HG03460 (cell line): ENCODE measurements around the gene SH3GL1.

Source experiments
- ATAC-seq: cut with Tn5 transposase; IDR thresholded peaks from one replicate; pipeline ENCODE4 v1.9.1; 2021; ENCODE audit not compliant: unreplicated experiment

Gene SH3GL1

DNA sequence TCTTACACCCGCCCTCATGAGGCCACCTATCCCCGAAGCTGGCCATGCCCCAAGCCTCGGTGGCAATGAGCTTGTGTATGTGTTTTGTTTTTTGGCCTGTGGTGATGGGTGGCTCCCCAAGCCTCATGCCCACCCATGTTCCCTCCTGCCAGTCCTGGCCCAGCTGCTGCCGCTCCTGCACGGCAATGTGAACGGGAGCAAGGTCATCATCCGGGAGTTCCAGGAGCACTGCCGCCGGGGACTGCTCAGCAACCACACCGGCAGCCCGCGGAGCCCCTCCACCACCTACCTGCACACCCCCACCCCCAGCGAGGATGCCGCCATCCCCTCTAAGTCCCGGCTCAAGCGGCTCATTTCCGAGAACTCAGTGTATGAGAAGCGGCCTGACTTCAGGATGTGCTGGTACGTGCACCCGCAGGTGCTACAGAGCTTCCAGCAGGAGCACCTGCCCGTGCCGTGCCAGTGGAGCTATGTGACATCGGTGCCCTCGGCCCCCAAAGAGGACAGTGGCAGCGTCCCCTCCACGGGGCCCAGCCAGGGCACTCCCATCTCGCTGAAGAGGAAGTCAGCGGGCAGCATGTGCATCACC, 32.7 kb upstream of the SH3GL1 start:
- no peak for ATAC-seq

DNA sequence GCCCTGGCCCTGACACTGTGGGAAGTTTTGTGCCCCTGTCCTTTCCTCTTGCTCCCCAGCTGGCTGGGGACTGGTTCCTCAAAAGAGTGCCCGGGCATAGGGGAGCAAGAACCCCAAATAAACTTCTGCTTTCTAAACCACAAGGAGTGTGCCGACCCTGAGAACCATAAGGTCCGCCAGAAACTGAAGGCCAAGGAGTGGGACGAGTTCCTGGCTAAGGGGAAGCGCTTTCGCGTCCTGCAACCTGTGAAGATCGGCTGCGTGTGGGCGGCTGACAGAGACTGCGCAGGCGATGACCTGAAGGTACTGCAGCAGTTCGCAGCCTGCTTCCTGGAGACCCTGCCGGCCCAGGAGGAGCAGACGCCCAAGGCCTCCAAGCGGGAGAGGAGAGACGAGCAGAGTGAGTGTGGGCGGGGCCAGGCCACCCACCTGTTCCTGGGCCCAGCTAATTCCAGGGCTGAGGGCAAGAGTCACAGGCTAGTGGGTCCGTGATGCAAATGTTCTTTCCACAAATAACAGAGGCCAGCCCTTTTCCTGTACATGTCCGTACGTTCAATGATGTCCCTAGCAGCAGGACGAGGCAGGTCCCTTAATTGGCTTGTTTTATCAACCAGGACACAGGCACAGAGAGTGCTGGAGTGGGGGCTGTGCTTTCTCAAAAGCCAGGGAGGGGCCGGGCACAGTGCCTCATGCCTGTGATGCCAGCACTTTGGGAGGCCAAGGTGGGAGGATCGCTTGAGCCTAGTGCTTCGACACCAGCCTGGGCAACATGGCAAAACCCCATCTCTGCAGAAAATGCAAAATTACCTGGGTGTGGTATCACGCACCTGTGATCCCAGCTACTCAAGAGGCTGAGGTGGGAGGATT, 31.7 kb upstream of the SH3GL1 start:
- ATAC-seq = no peak

DNA sequence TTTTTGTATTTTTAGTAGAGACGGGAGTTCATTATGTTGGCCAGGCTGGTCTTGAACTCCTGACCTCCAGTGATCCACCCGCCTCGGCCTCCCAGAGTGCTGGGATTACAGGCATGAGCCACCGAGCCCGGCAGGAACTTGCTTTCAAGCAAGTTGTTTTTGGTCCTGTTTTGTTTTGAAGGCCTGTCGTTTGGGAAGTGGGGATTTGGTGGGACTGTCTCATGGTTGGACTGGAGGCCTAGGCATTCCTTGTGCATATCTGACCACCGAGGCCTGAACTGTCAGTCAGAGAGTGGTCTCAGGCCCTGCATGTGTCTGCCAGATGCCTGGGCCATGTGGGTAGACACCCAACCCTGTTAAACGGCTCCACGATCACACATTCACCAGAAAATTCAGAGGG, 30.9 kb upstream of the SH3GL1 start:
- no peak for ATAC-seq

DNA sequence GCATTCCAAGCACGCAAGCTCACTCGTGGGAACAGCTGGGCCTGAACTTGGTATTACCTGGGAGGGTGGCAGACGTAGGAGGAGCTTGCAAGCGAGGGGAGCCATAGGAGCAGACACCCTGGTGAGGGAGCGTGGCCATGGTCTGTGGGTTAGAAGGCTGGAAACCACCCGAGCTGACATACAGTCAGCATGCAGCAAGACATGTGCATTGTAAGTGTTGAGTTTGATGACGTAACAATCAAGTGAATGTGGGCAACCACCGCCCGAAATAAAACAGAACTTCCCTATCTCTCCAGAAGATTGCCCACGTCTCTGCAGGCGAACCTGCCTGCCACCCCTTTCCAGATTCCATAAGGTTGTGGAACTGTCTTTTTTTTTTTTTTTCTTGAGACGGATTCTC, 30.4 kb upstream of the SH3GL1 start:
- ATAC-seq = no peak

DNA sequence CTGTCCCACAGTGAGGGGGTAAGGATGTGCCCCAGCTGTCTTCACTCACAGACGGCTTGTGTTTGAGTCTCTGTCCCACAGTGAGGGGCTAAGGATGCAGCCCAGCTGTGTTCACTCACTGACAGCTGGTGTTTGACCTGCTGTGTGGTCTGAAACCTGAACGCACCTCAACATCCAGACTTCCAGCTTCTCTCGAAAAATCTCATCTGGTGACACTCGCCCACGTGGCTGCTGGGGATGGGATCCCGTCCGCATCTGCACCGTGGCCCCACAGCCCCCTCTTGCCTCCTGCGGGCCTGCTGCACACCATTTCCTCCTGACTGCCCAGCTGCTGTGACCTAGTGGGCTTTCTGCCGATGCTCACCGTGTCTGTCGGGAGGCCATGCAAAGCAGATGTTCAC, 29.4 kb upstream of the SH3GL1 start:
- ATAC-seq = no peak

DNA sequence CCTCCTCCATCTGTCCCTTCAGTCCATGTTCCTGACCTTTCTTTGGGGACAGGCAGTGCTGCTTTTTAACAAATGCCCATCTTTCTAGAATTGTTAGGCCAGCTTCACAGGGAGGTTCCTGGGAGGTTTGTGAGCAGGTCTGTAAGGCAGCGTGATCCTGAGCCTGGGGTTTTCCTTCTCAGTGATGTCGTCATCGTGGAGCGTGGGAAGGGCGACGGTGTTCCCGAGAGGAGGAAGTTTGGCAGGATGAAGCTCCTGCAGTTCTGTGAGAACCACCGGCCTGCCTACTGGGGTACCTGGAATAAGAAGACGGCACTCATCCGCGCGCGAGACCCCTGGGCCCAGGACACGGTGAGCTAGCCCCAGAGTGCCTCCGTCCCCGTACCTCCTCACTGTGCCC, 28.9 kb upstream of the SH3GL1 start:
- ATAC-seq = no peak

DNA sequence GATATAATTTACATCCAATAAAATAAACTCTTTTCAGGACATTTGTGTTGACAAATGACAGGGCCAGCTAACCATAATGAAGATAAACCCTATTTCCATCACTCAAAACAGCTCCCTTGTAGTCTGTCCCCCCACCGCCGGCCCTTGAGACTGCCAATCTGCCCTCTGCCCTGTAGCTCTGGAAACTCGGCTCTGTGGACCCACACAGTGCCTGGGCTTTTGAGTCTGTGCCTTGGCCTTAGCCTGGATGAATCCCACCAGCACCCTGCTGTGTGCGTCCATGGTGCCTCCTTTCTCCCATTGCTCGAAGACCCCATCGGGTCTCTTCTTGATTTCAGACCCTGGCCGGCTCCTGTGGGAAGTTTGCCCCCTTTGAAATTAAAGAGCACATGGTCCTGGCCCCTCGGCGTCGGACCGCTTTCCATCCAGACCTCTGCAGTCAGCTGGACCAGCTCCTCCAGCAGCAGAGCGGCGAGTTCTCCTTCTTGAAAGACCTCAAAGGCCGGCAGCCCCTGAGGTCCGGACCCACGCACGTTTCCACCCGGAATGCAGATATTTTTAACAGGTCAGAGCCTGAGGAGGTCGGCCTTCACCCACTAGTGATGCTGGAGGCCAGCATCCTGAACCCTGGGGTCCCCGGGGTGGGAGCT, 28.1 kb upstream of the SH3GL1 start:
- no peak for ATAC-seq

DNA sequence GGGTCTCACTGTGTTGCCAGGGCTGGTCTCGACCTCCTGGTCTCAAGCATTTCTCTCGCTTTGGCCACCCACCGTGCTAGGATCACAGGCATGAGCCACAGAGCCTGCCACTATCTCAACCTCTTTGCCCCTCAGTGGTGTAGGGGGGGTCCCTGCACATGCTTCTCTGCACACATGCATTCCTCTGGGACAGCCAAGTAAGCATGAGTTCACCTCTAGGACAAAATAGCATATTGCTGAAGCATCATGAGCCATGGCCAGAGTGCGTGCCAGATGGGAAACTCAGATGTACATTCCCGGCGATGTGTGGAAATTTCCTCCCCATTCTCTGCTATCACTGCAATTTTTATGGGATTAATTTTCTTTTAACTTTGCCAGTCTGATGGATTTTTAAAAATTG, 25.2 kb upstream of the SH3GL1 start:
- no peak for ATAC-seq

DNA sequence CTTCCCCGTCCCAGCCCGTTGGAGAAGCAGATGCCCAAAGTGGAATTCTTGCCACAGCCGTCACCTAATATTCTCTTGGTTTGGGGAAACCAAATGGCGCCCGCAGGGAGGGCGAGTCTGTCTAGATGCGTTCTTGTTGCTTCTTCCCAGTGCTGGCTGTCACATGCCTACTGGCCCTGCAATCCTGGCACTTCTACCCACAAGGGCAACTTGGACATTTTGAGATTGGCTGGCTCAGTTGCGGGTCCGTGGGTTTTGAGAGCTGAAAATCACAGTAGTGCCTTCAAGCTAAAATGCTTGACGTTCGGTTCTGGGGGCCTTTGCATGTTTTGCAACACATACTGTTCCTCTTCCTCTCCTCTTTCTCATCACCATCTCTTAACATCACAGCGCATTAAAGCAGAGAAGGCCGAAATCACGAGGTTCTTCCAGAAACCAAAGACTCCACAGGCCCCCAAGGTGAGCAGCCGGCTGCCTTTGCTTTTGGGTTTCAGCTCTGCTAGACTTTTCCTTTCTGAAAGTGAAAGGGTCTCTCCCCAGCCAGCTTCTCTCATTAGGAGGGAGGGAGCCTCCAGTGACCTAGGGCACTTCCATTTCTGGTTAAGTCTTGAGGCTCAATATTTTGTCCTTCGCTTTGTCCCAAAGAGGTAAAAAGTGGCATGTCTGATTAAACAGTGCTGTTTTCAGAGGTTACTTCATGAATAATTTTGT, 23.2 kb upstream of the SH3GL1 start:
- no peak for ATAC-seq

DNA sequence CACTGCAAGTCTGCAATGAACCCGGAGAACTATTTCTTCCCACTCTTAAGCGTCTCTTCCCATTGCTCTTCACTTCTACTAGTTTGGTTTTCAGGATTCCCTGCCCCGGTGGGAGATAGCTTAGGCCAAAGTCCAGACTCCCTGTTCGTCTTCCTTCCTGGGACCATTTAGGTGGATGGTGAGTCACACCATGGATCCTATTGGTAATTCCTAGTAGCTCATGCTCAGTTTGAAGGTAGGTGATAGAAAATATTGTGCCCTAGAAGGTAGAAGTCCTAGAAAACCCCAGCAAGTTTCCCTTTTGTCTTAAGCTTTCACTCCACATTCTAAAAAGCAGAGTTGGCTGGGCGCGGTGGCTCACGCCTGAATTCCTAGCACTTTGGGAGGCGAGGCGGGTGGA, 15.9 kb upstream of the SH3GL1 start:
- ATAC-seq = no peak

DNA sequence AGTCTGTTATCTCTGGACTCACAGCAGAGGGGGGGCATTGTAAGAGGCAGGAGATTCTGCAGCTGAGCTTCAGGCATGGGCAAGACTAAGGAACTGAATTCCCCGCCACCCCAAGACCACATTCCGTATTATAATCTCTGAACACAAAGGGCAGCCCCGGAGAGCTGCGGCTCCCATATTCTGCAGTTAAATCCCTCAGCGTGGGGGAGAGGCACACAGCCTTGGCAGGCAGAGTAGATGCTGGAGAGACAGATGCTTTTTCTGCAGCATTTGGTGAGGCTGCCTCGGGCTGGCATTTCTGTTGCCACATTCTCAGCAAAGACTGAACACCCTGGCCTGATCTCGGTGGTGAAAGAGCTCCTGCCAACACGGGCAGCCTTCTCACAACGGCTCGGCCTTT, 15.0 kb upstream of the SH3GL1 start:
- no peak for ATAC-seq

DNA sequence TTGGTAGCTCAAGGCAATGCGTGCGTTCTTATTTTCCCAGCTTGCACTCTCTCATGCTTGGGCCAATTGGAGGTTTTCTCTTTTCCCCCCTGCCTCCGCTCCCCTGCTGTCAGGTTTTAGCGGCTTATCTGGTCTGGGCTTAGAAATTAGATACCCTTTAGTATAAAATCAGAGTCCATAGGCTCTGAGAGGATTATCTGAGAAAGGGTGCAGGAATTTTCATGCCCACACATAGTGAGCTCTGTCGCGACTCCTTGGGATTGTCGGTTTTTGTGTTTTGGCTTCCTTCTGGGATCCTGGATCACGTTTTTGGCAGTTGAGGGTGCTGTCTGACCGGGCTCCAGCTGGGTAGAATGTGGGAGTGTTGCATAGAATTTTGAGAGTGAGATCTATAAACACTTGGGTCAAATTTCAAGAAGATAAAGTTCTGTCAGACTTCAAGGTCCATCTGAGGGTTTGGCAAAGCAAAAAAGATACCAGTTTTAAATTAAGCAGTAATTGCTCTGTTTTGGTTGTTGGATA, 14.5 kb upstream of the SH3GL1 start:
- ATAC-seq = no peak

DNA sequence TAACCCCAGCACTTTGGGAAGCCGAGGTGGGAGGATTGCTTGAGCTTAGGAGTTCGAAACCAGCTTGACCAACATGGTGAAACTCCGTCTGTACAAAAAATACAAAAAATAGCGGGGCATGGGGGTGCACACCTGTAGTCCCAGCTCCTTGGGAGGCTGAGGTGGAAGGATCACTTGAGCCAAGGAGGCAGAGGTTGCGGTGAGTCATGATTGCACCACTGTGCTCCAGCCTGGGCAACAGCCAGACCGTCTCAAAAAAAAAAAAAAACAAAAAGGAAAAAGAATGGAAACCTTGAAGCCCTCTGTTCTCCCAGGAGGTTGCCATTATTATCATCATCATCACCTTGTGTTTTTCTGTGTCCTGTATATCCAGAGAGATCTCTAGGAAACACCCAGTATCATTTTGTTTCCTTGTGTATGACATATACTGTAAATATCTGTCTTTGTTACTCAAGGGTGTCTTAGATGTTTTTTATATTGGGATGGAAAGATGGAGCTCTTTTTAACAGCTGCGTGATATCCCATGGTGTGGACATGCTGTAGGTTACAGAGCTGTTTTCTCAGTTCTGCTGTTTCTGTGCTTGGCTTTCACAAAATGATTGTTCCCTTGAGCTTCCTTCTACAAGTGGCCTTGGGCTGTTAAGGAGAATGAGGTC, 13.9 kb upstream of the SH3GL1 start:
- ATAC-seq = no peak

DNA sequence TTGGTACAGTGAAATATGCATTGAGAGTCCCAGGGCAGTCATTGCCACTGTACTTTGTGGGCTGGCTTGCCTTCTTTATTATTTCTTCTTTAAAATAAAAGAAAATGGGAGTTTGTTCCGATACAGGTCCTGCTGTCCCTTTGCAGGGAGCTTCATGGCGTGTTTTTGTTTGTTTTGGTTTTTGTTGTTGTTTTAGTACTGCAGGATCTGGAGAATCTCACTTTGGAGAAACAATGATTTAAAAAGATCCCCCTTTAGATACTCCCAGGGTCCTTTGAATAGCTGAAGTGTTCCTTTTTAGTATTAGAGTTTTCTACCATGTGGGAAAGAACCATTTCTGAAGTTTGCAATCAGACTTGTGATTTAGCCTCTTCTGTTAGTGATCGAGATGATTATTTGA, 13.2 kb upstream of the SH3GL1 start:
- ATAC-seq = no peak

DNA sequence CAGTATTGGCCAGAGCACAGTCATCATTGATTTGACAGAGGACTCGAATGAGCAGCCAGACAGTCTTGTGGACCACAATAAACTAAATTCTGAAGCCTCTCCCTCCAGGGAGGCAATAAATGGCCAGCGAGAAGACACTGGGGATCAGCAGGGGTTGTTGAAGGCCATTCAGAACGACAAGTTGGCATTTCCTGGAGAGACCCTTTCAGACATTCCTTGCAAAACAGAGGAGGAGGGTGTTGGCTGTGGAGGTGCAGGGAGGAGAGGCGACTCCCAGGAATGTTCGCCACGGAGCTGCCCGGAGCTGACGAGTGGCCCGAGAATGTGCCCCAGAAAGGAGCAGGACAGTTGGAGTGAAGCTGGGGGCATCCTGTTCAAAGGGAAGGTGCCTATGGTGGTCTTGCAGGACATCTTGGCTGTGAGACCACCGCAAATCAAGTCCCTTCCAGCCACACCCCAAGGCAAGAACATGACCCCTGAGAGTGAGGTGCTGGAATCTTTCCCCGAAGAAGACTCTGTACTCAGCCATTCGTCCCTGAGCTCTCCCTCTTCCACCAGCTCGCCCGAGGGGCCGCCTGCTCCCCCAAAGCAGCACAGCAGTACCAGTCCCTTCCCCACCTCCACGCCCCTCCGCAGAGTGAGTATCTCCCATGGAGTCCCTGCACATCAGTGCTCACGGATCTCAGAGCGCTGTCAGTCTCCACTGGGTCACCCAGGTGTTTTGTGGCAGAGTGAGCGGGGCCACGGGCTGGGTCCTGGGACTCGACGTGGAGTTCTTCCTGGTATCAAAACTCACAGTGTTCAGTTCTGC, 9.0 kb upstream of the SH3GL1 start:
- no peak for ATAC-seq

DNA sequence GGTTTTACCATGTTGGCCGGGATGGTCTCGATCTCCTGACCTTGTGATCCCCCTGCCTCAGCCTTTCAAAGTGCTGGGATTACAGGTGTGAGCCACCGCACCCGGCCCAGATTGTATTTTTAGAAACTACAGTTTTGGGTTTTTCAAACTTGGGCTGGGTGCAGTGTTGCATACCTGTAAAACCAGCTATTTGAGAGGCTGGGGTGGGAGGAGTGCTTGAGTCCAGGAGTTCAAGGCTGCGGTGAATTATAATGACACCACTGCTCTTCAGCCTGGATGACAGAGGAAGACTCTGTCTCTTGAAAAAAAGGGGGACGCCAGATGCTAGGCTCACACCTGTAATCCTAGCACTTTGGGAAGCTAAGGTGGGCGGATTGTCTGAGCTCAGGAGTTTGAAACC, 6.3 kb upstream of the SH3GL1 start:
- no peak for ATAC-seq

DNA sequence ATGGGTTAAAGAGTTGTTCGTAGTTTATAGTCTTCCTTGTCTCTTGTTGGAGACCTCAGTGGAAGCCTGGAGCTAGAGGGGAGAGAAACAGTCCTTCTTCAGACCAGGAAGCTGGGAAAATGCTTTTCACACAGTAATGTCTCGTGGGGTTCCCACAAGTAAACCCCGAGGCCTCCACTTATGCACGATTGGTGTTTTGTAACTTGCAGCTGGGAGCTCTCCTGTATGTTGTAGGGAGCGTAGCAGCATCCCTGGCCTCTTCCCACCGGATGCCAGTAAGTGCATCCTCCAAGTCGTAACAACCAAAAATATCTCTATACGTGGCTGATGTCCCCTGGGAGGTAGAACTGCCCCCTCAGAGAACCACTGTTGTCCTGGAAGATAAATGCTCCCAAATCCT, 5.6 kb upstream of the SH3GL1 start:
- no peak for ATAC-seq

DNA sequence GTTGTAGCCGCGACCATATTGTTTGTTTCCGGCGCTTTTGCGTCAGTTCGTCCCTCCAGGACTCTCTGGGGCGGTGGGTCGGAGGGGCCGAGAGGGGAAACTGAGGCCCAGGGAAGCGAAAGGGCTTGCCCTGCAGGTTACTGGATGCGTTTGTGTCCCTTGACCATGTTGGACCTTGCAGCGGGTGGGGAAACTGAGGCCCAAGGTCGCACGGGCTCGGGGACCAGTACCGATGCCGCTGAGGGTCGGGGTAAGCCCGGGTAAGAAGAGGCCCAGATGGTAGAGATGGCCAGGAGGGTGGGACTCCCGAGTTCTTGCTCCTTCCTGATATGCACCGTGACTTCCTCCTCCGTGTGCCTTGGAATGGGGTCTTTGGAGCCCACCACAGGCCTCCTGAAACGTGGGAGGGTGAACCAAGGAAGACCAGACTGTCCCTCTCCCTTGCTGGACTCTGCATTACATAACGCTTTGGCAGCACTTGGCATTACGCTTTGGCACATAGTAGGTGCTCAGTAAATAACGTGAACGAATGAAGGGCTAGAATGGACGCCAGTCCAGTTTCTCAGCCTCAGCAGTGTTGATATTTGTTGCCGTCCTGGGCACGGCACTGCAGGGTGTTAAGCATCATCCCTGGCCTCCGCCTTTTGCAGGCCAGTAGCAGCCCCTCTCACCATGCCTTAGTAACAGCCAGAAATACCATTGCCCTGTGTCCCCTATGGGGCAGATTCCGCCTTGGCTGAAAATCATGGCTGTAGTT, 2.8 kb upstream of the SH3GL1 start:
- ATAC-seq = no peak
